HG03025 (cell line): ENCODE data around the gene HIVEP3.
"Not testable (repeated sequence)": the region's sequence is repeated elsewhere in the genome, so short reads cannot be mapped to it uniquely, and the experiment has no call there.

Experiments
- ATAC-seq: cut with Tn5 transposase; IDR thresholded peaks from one replicate; pipeline ENCODE4 v1.9.1; 2021; ENCODE audit warnings: mild to moderate bottlenecking, moderate library complexity; ENCODE audit not compliant: unreplicated experiment, low FRiP score

The HIVEP3 gene

GRCh38 chr1:41918450-41919043, at the start of gene HIVEP3:
TSS of gene HIVEP3 (minus strand) at chr1:41918922.
- ATAC-seq, result no peak

DNA sequence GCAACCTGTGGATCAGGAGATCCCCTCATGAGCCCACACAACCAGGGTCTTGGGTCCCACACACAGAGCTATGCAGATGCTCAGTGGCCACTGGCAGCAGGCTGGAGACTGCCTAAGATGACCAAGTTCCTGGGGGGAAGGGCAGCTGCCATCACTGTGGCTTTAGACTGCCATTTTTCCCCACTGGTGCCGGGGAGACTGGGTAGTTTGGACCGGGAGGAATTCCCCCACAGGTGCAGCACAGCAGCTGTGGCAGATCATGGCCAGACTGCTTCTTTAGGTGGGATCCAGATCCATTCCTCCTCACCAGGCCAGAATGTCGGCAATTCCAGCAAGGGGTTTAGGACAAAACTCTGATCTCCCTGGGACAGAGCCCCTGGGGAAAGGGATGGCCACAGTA, 45.7 kb upstream of the HIVEP3 start:
- ATAC-seq, result no peak

GRCh38 chr1:41963636-41964035, 44.9 kb upstream of the HIVEP3 start:
- ATAC-seq, result no peak

DNA sequence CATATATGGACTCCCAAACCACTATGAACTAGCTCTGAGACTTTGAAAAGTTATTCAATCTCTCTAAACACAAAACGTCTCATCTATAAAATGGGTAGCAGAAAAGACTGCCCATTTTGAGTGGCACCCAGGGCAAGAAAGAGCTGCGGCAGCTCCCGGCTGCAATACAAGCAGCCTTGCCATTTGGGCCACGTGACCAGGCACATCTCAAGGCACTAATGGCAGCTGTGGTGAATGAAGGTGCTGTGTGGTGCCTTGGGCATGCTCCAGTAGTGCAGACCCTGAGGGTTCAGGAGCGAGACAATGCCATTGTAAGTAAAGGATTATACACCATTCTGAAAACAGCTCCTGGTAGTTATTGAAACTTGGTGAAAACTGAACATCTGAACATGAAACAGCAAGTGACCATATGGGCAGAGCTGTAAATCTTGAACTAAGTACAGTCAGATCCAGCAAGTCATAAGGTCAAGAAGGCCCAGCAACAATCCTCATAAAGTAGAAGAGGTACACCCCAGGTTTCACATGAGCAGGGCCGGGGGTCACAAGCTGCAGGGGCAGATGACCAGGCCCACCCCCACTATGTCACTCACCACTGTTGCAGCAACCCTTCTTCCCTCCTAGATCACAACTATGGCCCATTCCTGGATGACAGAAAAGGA, 39.4 kb upstream of the HIVEP3 start:
- no peak for ATAC-seq

DNA sequence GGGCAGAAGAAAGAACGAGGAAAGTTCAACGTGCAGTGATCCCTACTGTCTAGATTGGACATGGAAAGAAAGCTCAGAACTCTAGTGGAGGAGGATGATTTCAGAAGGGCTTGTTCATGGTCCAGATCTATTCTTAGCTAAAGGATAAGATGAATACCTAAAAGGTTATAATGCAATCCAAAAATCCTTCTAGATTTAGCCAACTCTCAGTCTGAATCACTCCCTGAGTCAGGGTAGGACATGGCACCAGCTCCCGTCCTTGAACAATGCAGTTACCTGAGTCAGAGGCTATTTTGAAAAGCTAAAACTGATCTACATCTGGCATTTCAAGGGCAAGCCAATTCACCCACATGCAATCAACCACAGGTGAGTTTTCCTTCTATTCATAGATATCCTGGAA, 38.8 kb upstream of the HIVEP3 start:
- ATAC-seq, result no peak

GRCh38 chr1:41955461-41956159, 36.9 kb upstream of the HIVEP3 start:
- no peak for ATAC-seq

DNA sequence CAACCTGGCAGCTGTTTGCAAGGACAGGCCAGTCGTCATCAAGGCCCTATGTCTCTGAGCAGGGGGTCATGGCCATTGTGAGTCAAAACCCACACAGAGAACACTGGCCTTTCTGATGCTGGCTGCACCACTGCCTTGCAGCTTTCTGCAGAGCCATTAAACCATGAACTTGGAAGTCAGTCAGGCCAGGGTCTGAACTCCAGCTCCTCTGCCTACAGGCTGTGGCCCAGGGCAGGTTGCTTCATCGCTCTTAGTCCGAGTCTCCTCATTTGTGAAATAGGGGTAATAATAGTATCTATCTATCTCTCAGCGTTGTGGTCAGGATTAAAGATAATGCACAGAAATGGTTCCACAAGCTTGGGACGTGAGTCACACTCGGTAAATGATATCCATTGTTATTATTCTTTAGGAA, 35.8 kb upstream of the HIVEP3 start:
- no peak for ATAC-seq

DNA sequence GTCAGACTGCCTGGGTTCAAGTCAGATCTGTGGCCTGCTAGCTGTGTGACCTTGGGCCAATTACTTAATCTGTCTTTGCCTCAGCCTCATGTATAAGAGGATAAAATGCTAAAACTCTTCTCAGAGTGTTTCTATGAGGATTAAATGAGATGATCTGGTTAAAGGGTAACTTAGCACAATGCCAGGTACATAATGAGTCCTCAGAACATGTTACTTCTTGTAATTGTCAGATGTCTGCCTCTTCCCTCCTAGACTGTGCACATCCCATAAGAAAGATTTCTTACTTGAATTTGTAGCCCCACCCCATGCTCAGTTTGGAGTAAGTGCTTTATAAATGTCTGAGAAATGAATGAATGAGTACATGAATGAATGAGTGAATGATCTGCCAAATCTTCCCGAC, 34.6 kb upstream of the HIVEP3 start:
- no peak for ATAC-seq

- no peak for ATAC-seq
These were observed 33.5 kb upstream of the HIVEP3 start for GRCh38 chr1:41952208-41952607.

GRCh38 chr1:41951492-41951891, 32.8 kb upstream of the HIVEP3 start:
- not testable (repeated sequence) for ATAC-seq

DNA sequence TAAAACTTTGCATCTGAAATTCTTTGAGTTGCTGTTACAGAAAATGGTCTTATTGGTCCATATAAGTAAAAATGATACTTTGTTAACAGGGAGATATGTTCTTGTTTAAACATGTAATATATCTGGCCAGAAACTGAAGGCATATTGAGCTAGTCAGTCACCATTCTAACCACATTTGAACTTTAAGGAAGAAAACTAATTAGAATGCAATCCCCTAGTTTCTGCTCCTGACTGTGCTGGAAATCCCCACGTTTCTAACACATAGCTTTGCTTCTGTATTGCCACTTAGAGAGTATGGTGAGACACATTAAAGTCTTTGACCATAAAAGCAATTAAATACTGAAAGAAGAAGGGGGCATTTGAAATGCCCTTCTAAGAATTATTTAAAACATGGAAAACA, 32.1 kb upstream of the HIVEP3 start:
- ATAC-seq, result no peak

GRCh38 chr1:41945946-41946345, 27.2 kb upstream of the HIVEP3 start:
- ATAC-seq, result not testable (repeated sequence)

- ATAC-seq, result no peak
These were observed 25.0 kb upstream of the HIVEP3 start for GRCh38 chr1:41943717-41944116.

DNA sequence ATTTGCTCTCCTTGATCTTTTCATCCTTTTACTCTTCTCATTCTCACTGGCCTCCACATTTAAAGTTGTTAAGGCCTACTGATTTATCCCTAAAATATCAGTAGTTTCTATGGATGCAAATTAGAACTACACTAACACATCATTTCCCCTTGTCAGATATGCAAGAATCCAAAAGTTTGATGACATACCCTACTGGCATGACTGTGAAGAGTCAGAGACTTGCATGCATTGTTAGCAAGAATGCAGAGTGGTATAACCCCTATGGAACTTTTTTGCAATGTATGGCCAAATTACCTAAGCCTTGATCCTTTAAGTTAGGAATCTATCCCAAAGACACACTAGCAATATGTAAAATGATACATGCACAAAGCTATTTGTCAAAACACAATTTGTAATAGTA, 23.6 kb upstream of the HIVEP3 start:
- ATAC-seq, result no peak

GRCh38 chr1:41941381-41941780, 22.7 kb upstream of the HIVEP3 start:
- no peak for ATAC-seq

DNA sequence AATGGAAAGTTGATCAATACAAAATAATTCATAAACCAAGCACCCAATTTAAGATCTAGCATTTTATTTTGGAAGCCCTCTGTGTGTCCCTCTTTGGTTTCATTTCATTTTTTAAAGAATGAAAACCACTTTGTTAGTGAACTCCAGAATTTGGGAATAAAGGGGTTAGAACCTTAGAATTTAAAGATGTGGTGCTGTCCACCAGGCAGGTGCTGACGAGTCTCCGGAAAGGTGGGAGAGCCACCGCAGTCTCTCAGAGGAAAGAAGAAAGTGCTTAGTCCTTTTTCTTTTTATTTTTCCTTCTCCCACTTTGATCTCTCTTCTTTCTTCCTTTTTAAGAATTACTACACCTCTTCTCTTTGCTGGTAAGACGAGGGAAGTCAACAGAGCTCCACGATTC, 20.5 kb upstream of the HIVEP3 start:
- no peak for ATAC-seq

- ATAC-seq, result no peak
These were observed 17.4 kb upstream of the HIVEP3 start for GRCh38 chr1:41936107-41936506.

GRCh38 chr1:41935226-41935625, 16.5 kb upstream of the HIVEP3 start:
- ATAC-seq, result no peak

GRCh38 chr1:41933106-41933505, 14.4 kb upstream of the HIVEP3 start:
- no peak for ATAC-seq

DNA sequence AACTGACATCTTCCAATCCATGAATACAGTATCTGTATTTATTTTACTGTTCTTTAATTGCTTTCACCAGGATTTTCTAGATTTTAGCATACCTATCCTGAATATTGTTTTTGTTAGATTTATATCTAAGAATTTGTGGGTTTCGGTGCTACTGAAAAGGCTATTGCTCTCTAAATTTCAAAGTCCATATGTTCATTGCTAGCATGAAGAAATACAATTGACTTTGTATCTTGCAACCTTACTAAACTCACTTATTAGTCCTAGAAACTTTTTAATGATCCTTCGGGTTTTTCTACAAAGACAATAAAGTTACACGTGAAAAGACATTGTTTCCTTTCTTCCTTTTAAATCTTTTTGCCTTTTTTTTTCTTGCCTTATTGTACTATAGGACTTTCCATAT, 12.9 kb upstream of the HIVEP3 start:
- no peak for ATAC-seq

- ATAC-seq, result no peak
These were observed 8.4 kb upstream of the HIVEP3 start for GRCh38 chr1:41927118-41927517.

- no peak for ATAC-seq
These were observed 7.0 kb upstream of the HIVEP3 start for GRCh38 chr1:41925712-41926111.
